Heart left ventricle (tissue), 13 donors: ENCODE results near the gene XXYLT1.

Source experiments
- POLR2A ChIP-seq, 2 donors: fragments of 450-650 bp; IDR thresholded peaks; one replicate each; pipeline ENCODE4 v1.6.1; 2017; ENCODE audit warnings: antibody characterized with exemption in 2 of 2, mild to moderate bottlenecking in 2 of 2, moderate library complexity in 2 of 2
- TF ChIP-seq, protein P1 (sequence below), 12 donors: fragments of 200-600 bp; sonication (generic) in 4 of 12; IDR thresholded peaks; one replicate each; pipeline versions ENCODE4 v1.5.0 to v1.8.0; 2018 to 2022; ENCODE audit warnings: antibody characterized with exemption in 12 of 12, mild to moderate bottlenecking in 5 of 12
- donor health status: ischemic (EF 13 %, LVEDD 7.1; RV severe dilation, severe dysfunction).
- donor health status: DM: no; HTN: yes; CAD: no.
- donor health status: DM: no; HTN: no; CAD: no.
- donor health status: ischemic (EF 25% LVEDD 6.9; RV normal size, moderate dysfunction).
- donor health status: ischemic (EF 25% LVEDD 5.7; RV mildly dilated, moderate dysfunction).
- donor health status: ischemic (EF 35%, LVEDD 5.7; RV mildly dilated, moderate dysfunction).
- donor health status: nonischemic (EF 11% LVEDD 7.7; RV severe dilation, severe dysfunction).
- donor health status: DM: yes; HTN: yes; CAD: no.
- donor health status: PGD.
- donor health status: ischemic (EF 29% LVEDD 5.4; RV normal size, mild dysfunction).
- donor health status: nonischemic (EF 23%, LVEDD 6.1; RV moderate dilation, normal function).

DNA sequence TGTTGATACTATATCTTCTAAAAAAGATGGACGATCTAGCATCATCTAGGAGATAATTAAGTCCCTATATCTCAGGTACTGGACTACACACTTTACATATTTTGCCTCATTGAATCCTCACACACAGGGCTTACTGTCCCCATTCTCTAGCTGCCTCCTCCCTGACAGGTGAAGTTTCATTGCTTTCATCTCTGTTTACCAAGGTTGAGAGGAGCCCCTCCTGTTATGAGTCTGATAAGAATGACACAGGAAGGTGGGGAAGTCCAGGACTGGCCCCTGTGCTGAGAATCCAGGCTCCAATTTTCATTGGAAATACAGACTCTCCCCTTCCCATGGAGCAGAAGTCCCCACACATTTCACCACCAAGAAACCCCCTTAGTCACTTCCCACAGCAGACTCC lies 105.2 kb downstream of the XXYLT1 start:
- no peak for TF ChIP-seq POLR2A (IDR thresholded peaks at IDR 0.05)
- TF ChIP-seq, protein P1, sequence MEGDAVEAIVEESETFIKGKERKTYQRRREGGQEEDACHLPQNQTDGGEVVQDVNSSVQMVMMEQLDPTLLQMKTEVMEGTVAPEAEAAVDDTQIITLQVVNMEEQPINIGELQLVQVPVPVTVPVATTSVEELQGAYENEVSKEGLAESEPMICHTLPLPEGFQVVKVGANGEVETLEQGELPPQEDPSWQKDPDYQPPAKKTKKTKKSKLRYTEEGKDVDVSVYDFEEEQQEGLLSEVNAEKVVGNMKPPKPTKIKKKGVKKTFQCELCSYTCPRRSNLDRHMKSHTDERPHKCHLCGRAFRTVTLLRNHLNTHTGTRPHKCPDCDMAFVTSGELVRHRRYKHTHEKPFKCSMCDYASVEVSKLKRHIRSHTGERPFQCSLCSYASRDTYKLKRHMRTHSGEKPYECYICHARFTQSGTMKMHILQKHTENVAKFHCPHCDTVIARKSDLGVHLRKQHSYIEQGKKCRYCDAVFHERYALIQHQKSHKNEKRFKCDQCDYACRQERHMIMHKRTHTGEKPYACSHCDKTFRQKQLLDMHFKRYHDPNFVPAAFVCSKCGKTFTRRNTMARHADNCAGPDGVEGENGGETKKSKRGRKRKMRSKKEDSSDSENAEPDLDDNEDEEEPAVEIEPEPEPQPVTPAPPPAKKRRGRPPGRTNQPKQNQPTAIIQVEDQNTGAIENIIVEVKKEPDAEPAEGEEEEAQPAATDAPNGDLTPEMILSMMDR (IDR thresholded peaks at IDR 0.05) = no peak
